PC-9 (cell line): ENCODE data around the gene DOC2A. TPM values are rescaled to one million over a fixed set of nuclear protein-coding genes. Genes with fewer than 3 reads are reported as not detected.

ENCODE experiments used
- BruUV-seq: library from RNA; stranded (reverse); fragments of 400-500 nt; replicated peaks from 2 replicates; lab custom pipeline; 2021; lab: Mats Ljungman, UMichigan
- CTCF ChIA-PET: fragments of 300-600 bp; sonication (Branson Sonifier 250); formaldehyde crosslinking; loops from one replicate; lab custom pipeline; 2022; ENCODE audit warnings: antibody characterized with exemption; lab: Charles Lee
- POLR2A ChIA-PET: fragments of 300-600 bp; sonication (Branson Sonifier 250); formaldehyde crosslinking; loops from one replicate; lab custom pipeline; 2022; ENCODE audit warnings: antibody characterized with exemption; ENCODE audit not compliant: unreplicated experiment; lab: Charles Lee
- DNase-seq, 2 experiments: peaks; one replicate each; pipeline versions ENCODE4 v3.0.0 to v3.0.0-alpha.2; 2015 to 2022; ENCODE audit warnings: mixed read lengths in 1 of 2
- H2AFZ ChIP-seq: fragments of 200-600 bp; sonication (generic); 2 replicates; pipeline ENCODE4 v1.8.1; 2017; ENCODE audit warnings: antibody characterized with exemption
- H3F3A ChIP-seq: fragments of 200-600 bp; sonication (generic); 2 replicates; pipeline ENCODE4 v1.8.1; 2017; ENCODE audit warnings: antibody characterized with exemption, mild to moderate bottlenecking, low read depth; ENCODE audit not compliant: insufficient read depth
- H3K27ac ChIP-seq: fragments of 200-600 bp; sonication (generic); 2 replicates; pipeline ENCODE4 v1.6.1; 2016; ENCODE audit warnings: mixed run types
- H3K27me3 ChIP-seq: fragments of 200-600 bp; sonication (generic); 2 replicates; pipeline ENCODE4 v1.6.1; 2016; ENCODE audit warnings: low read depth, mixed run types; ENCODE audit not compliant: insufficient read depth
- H3K36me3 ChIP-seq: fragments of 200-600 bp; sonication (generic); 2 replicates; pipeline ENCODE4 v1.6.1; 2016; ENCODE audit warnings: low read depth, mixed run types
- H3K4me1 ChIP-seq: fragments of 200-600 bp; sonication (generic); replicated peaks from 2 replicates; pipeline ENCODE4 v1.6.1; 2016; ENCODE audit warnings: mixed run types; ENCODE audit not compliant: insufficient read depth
- H3K4me2 ChIP-seq: fragments of 200-600 bp; sonication (generic); 2 replicates; pipeline ENCODE4 v1.6.1; 2017; ENCODE audit warnings: mixed run types
- H3K4me3 ChIP-seq: fragments of 200-600 bp; sonication (generic); 2 replicates; pipeline ENCODE4 v1.6.1; 2016; ENCODE audit warnings: mixed run types
- H3K79me2 ChIP-seq: fragments of 200-600 bp; sonication (generic); 2 replicates; pipeline ENCODE4 v1.6.1; 2017; ENCODE audit warnings: low read depth, mixed run types
- H3K9me2 ChIP-seq: fragments of 200-600 bp; sonication (generic); 2 replicates; pipeline ENCODE4 v1.8.1; 2017; ENCODE audit warnings: mild to moderate bottlenecking; ENCODE audit not compliant: insufficient read depth
- H3K9me3 ChIP-seq: fragments of 200-600 bp; sonication (generic); 2 replicates; pipeline ENCODE4 v1.8.1; 2016; ENCODE audit warnings: low read depth; ENCODE audit not compliant: insufficient read depth
- H4K20me1 ChIP-seq: fragments of 200-600 bp; sonication (generic); 2 replicates; pipeline ENCODE4 v1.8.1; 2017; ENCODE audit not compliant: insufficient read depth
- CTCF ChIP-seq: fragments of 200-600 bp; sonication (generic); conservative IDR thresholded peaks from 2 replicates; pipeline ENCODE4 v1.6.1; 2017; ENCODE audit warnings: mixed run types, antibody characterized with exemption, mild to moderate bottlenecking, moderate library complexity
- EZH2 ChIP-seq: fragments of 200-600 bp; sonication (generic); IDR thresholded peaks from 2 replicates; pipeline ENCODE4 v1.8.0; 2017; ENCODE audit warnings: antibody characterized with exemption, low read depth
- intact Hi-C: fragments of 100-400 bp; cut with micrococcal nuclease; formaldehyde crosslinking; loops from one replicate; pipeline ENCODE4 v1.10.0; 2022; ENCODE audit not compliant: unreplicated experiment
- total RNA-seq: library from RNA; stranded (reverse); gene quantifications from 2 replicates; pipeline ENCODE4 v1.2.3, GENCODE V29; 2021

The DOC2A gene
- total RNA-seq, 1 experiment from 2014 or later: 11.0 TPM

GRCh38 chr16:30054451-30054850 lies 43.6 kb upstream of the DOC2A start:
- H3K9me3 ChIP-seq: no peaks in the 10 kb centered on the region
- no peak overlapping the region for H3K27ac ChIP-seq
- CTCF ChIA-PET: interaction anchor here (1.0 to 1.4 kb wide), 2 partner anchors 11 to 22 kb away, joined by 4 to 7 read pairs; partner anchors contain the start of gene ALDOA
- DNase-seq: no peak
- H3K4me2 ChIP-seq: peak overlapping the region; percentile 95
- H3K27me3 ChIP-seq: no peaks in the 10 kb centered on the region
- POLR2A ChIA-PET: interaction anchor here (0.6 to 0.9 kb wide), 2 partner anchors 10 to 1104 kb away, joined by 3 to 5 read pairs; no protein-coding TSS in a partner anchor
- H3K4me3 ChIP-seq: no peak overlapping the region
- no peaks in the 10 kb centered on the region for H3K9me2 ChIP-seq
- no peak overlapping the region for H2AFZ ChIP-seq
- BruUV-seq: no TSS peak
- peaks cover 47% of the 10 kb centered on the region for H3F3A ChIP-seq
- TF ChIP-seq EZH2 (no peak), CTCF (no peak)
- H4K20me1 ChIP-seq: no peaks in the 10 kb centered on the region
- H3K4me1 ChIP-seq: peaks cover 20% of the 10 kb centered on the region
- peaks cover 6% of the 10 kb centered on the region for H3K79me2 ChIP-seq
- no peaks in the 10 kb centered on the region for H3K36me3 ChIP-seq
- intact Hi-C loops: loop anchor here (5.0 kb wide), 1 partner anchor 353 kb away; the partner anchor contains the start of gene ZNF771

- H2AFZ ChIP-seq: peak overlapping the region; percentile 70
- TF ChIP-seq EZH2 (no peak), CTCF (no peak)
- intact Hi-C loops: loop anchor here (1.0 to 5.0 kb wide), 2 partner anchors 11 to 354 kb away; partner anchors contain the start of gene ZNF771
Observed at GRCh38 chr16:30053376-30054015, 42.7 kb upstream of the DOC2A start.

GRCh38 chr16:30052671-30053372 lies 42.0 kb upstream of the DOC2A start:
- intact Hi-C loops: loop anchor here (1.0 to 5.0 kb wide), 2 partner anchors 11 to 354 kb away; partner anchors contain the start of gene ZNF771
- CTCF ChIA-PET: interaction anchor here (0.6 kb wide), 1 partner anchor 414 kb away, joined by 9 read pairs; no protein-coding TSS in a partner anchor

More at GRCh38 chr16:30053376-30054015, 42.7 kb upstream of the DOC2A start:
- Histone ChIP-seq H4K20me1 (no peaks in the 10 kb centered on the region), H3K9me2 (no peaks in the 10 kb centered on the region), H3K4me3 (peak overlapping the region; percentile 66), H3K4me2 (peak overlapping the region; percentile 95), H3K36me3 (no peaks in the 10 kb centered on the region), H3F3A (peaks cover 54% of the 10 kb centered on the region), H3K9me3 (no peaks in the 10 kb centered on the region), H3K79me2 (peaks cover 6% of the 10 kb centered on the region), H3K27me3 (no peaks in the 10 kb centered on the region), H3K27ac (peak overlapping the region; percentile 28), H3K4me1 (peaks cover 20% of the 10 kb centered on the region)
- TSS peak; percentile 42 for BruUV-seq
- ChIA-PET POLR2A (interaction anchor here (0.6 to 0.7 kb wide), 4 partner anchors 36 to 605 kb away, joined by 3 to 4 read pairs (median 4); no protein-coding TSS in a partner anchor), CTCF (interaction anchor here (0.5 to 0.6 kb wide), 2 partner anchors 311 to 414 kb away, joined by 3 to 9 read pairs; no protein-coding TSS in a partner anchor)
- peak; percentile 64 to 72 for DNase-seq

More at GRCh38 chr16:30052671-30053372, 42.0 kb upstream of the DOC2A start:
- no peaks in the 10 kb centered on the region for H3K9me3 ChIP-seq
- TF ChIP-seq CTCF (no peak), EZH2 (no peak)
- peaks cover 6% of the 10 kb centered on the region for H3K79me2 ChIP-seq
- peaks cover 48% of the 10 kb centered on the region for H3F3A ChIP-seq
- peak; percentile 83 to 98 for DNase-seq
- BruUV-seq: no TSS peak
- H4K20me1 ChIP-seq: no peaks in the 10 kb centered on the region
- H3K36me3 ChIP-seq: no peaks in the 10 kb centered on the region
- H3K4me3 ChIP-seq: peak overlapping the region; percentile 66
- peak overlapping the region; percentile 95 for H3K4me2 ChIP-seq
- no peaks in the 10 kb centered on the region for H3K9me2 ChIP-seq
- peak overlapping the region; percentile 28 for H3K27ac ChIP-seq
- peaks cover 20% of the 10 kb centered on the region for H3K4me1 ChIP-seq
- H2AFZ ChIP-seq: peak overlapping the region; percentile 70
- H3K27me3 ChIP-seq: no peaks in the 10 kb centered on the region
- POLR2A ChIA-PET: interaction anchor here (0.6 to 0.8 kb wide), 4 partner anchors 37 to 606 kb away, joined by 3 to 4 read pairs (median 4); no protein-coding TSS in a partner anchor
